Gastroesophageal sphincter (tissue), 3 donors: ENCODE data around the gene NELL1.

ENCODE experiments used
- CTCF ChIP-seq, 4 experiments: fragments of 200-600 bp in 2 of 4; fragments of 450-650 bp in 2 of 4; sonication (generic) in 1 of 4; IDR thresholded peaks; one replicate each; pipeline ENCODE4 v1.5.1; 2017 to 2019; ENCODE audit warnings: antibody characterized with exemption in 4 of 4, mild to moderate bottlenecking in 2 of 4, moderate library complexity in 2 of 4
- POLR2A ChIP-seq, 2 donors: fragments of 450-650 bp; IDR thresholded peaks; one replicate each; pipeline ENCODE4 v1.6.1; 2017; ENCODE audit warnings: antibody characterized with exemption in 2 of 2, mild to moderate bottlenecking in 2 of 2, moderate library complexity in 1 of 2
- POLR2AphosphoS5 ChIP-seq: sonication (generic); formaldehyde crosslinking; IDR thresholded peaks from one replicate; pipeline ENCODE4 v1.6.1; 2017; ENCODE audit warnings: antibody characterized with exemption

- TF ChIP-seq CTCF (IDR thresholded peaks at IDR 0.05) (no peak), POLR2AphosphoS5 (no peak), POLR2A (IDR thresholded peaks at IDR 0.05) (no peak)
Measured at GRCh38 chr11:20661850-20662249, 7.5 kb upstream of the NELL1 start.
